HUES6 (cell line): ENCODE data around the gene PSMA6.
"Not testable (repeated sequence)": the region's sequence is repeated elsewhere in the genome, so short reads cannot be mapped to it uniquely, and the experiment has no call there.

Experiments
- H3K27ac ChIP-seq: 2 replicates; pipeline ENCODE4 v1.7.0; 2013; ENCODE audit warnings: low read depth, mild to moderate bottlenecking, low read length, inconsistent platforms
- H3K27me3 ChIP-seq: 2 replicates; pipeline ENCODE4 v1.6.1; 2013; ENCODE audit warnings: low read length; ENCODE audit not compliant: control insufficient read depth, insufficient read depth
- H3K36me3 ChIP-seq: 2 replicates; pipeline ENCODE4 v1.6.1; 2013; ENCODE audit warnings: low read length; ENCODE audit not compliant: control insufficient read depth, insufficient read depth
- H3K4me1 ChIP-seq: 2 replicates; pipeline ENCODE4 v1.6.1; 2013; ENCODE audit warnings: low read length; ENCODE audit not compliant: control insufficient read depth, insufficient read depth
- H3K4me3 ChIP-seq: 2 replicates; pipeline ENCODE4 v1.5.1; 2013; ENCODE audit warnings: low read depth, low read length
- H3K9ac ChIP-seq: one replicate; pipeline ENCODE4 v1.6.1; 2013; ENCODE audit warnings: mild to moderate bottlenecking, low read length
- H3K9me3 ChIP-seq: 2 replicates; pipeline ENCODE4 v1.6.1; 2013; ENCODE audit warnings: low read depth, low read length; ENCODE audit not compliant: control insufficient read depth, insufficient read depth

PSMA6 gene

GRCh38 chr14:35299708-35300107, 7.5 kb downstream of the PSMA6 start:
- Histone ChIP-seq H3K27ac (no peak overlapping the region), H3K9me3 (no peaks in the 10 kb centered on the region), H3K4me1 (no peaks in the 10 kb centered on the region; the same call in 1 of the 2 replicates), H3K36me3 (peaks cover 4% of the 10 kb centered on the region), H3K9ac (no peak overlapping the region), H3K4me3 (no peak overlapping the region), H3K27me3 (no peaks in the 10 kb centered on the region)

DNA sequence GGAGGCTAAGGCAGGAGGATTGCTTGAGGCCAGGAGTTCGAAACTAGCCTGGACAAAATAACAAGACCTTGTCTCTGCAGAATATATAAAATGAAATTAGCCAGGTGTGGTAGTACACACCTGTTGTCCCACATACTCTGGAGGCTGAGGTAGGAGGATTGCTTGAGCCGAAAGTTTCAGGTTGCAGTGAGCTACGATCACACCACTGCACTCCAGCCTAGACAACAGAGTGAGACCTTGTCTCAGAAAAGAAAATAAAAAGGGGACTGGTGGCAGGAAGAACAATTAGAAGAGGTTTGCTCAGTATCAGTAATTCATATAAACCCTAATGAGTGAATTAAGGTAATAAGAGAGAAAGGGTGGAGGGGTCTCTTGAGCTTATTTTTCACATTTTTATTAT, 8.0 kb downstream of the PSMA6 start:
- H3K4me1 ChIP-seq: no peaks in the 10 kb centered on the region; the same call in 1 of the 2 replicates
- H3K4me3 ChIP-seq: no peak overlapping the region
- no peak overlapping the region for H3K27ac ChIP-seq
- H3K9me3 ChIP-seq: no peaks in the 10 kb centered on the region
- no peaks in the 10 kb centered on the region for H3K27me3 ChIP-seq
- peaks cover 4% of the 10 kb centered on the region for H3K36me3 ChIP-seq
- no peak overlapping the region for H3K9ac ChIP-seq

DNA sequence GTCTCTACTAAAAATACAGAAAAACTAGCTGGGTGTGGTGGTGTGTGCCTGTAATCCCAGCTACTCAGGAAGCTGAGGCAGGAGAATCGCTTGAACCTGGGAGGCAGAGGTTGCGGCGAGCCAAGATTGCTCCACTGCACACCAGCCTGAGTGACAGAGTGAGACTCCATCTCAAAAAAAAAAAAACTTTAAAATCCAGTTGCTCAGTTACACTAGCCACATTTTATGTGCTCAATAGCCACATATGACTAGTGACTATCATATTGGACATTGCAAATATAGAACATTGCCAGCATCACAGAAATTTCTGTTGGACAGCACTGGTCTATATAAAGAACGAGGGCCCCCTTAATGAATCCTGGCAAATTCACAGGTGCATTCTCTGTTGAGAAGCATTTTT, 9.2 kb downstream of the PSMA6 start:
- not testable (repeated sequence) for H3K4me1 ChIP-seq

DNA sequence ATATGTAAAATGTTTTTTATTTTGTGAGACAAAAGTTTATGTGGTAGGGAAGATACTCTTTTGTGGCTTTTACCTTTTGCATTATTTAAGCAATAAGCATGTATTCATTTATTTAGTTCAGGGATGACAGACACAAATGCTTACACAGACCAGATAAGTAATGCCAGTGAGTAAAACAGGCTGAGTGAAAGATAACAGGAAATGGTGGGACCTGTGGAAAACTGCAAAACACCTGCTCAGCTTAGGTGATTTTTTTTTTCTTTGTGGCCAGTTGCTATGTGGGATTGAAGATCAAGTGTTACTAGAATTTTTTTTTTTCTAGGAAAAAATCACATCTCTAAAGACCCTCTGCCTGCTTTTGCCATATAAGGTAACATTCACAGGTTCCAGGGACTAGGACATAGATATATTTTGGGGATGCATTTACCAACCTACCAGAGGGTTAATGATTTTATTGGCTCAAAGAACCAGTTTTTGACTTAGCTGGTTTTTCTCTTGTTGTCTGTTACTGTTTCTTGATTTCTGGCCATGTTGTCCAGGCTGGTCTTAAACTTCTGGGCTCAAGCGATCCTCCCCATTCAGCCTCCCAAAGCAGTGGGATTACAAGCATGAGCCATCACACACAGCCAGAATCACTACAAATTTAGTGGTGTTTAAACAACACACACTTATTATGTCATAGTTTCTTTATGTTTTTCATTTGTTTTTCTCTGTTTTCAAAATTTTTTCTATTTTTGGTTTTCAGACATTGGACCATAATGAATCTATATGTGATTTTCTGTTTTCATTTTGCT, 9.8 kb downstream of the PSMA6 start:
- no peaks in the 10 kb centered on the region; the same call in 1 of the 2 replicates for H3K4me1 ChIP-seq
- no peaks in the 10 kb centered on the region for H3K27me3 ChIP-seq
- H3K4me3 ChIP-seq: no peak overlapping the region
- peaks cover 7% of the 10 kb centered on the region for H3K36me3 ChIP-seq
- H3K9ac ChIP-seq: no peak overlapping the region
- no peaks in the 10 kb centered on the region for H3K9me3 ChIP-seq
- H3K27ac ChIP-seq: peak overlapping the region; percentile 57; the same call in 1 of the 2 replicates

More for the DNA sequence above, 9.2 kb downstream of the PSMA6 start:
- H3K4me3 ChIP-seq, H3K27ac ChIP-seq, H3K9ac ChIP-seq, H3K27me3 ChIP-seq, H3K36me3 ChIP-seq, H3K9me3 ChIP-seq: not testable (repeated sequence)

DNA sequence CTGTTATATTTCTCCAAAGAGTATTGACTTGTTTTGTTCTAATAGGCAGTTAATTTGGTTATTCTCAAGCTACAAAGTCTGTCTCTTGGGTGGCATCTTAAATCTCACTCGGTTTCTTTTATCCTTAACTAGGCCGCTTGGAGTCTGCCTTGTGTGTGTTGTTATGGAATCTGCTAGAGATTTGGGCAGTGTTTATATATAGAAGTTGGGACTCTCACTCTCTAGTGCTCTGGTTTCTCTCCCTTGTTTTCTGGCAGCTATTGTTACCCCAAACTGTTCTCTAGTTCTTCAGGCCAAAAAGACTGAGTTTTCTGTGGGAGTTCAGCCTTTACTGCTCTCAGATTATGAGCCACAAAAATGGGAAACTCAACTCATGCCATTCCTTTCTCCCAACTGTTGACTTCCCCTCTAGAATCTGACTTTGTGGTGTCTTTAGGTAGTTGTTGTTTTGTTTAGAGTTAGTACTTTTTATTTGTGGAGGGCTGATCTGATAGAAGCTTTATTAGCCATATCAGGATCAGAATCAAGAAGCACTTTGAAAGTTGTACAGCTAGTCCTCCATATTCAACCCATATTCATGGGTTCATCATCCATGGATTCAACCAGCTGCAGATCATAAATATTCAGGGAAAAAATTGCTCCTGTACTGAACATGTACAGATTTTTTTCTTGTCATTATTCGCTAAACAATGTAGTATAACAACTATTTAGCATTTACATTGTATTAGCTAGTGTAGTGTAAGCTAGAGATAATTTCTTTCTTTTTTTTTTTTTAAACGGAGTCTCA, 11.2 kb downstream of the PSMA6 start:
- no peaks in the 10 kb centered on the region for H3K9me3 ChIP-seq
- no peak overlapping the region for H3K4me3 ChIP-seq
- H3K27ac ChIP-seq: no peak overlapping the region
- H3K9ac ChIP-seq: no peak overlapping the region
- no peaks in the 10 kb centered on the region for H3K4me1 ChIP-seq
- H3K36me3 ChIP-seq: peaks cover 16% of the 10 kb centered on the region
- no peaks in the 10 kb centered on the region for H3K27me3 ChIP-seq

DNA sequence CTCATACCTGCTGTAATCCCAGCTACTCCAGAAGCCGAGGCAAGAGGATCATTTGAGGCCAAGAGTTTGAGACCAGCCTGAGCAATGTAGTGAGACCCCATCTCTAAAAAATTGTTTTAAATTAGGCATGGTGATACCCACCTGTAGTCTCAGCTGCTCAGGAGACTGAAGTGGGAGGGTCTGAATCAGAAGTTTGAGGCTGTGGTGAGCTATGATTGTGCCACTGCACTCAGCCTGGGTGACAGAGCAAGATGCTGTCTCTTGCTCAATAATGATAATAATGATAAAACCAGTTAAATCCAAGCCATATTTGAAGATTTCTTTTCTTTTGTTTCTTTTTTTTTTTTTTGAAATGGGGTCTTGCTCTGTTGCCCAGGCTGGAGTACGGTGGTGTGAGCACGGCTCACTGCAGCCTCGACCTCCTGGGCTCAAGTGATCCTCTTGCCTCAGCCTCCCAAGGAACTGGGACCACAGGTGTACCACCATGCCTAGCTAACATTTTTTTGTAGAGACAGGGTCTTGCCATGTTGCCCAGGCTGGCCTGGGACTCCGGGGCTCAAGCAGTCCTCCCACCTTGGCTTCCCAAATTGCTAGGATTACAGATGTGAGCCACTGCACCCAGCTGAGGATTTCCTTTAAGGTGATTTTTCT, 12.8 kb downstream of the PSMA6 start:
- Histone ChIP-seq H3K36me3 (peaks cover 32% of the 10 kb centered on the region), H3K4me1 (no peaks in the 10 kb centered on the region), H3K27me3 (no peaks in the 10 kb centered on the region), H3K4me3 (no peak overlapping the region), H3K9ac (no peak overlapping the region), H3K27ac (no peak overlapping the region), H3K9me3 (no peaks in the 10 kb centered on the region)

GRCh38 chr14:35305633-35306032, 13.5 kb downstream of the PSMA6 start:
- no peaks in the 10 kb centered on the region for H3K4me1 ChIP-seq
- H3K9me3 ChIP-seq: no peaks in the 10 kb centered on the region
- H3K36me3 ChIP-seq: peaks cover 39% of the 10 kb centered on the region
- no peak overlapping the region for H3K9ac ChIP-seq
- H3K27ac ChIP-seq: no peak overlapping the region
- H3K27me3 ChIP-seq: no peaks in the 10 kb centered on the region
- no peak overlapping the region for H3K4me3 ChIP-seq

GRCh38 chr14:35306114-35306513, 13.9 kb downstream of the PSMA6 start:
- Histone ChIP-seq H3K27me3 (no peaks in the 10 kb centered on the region), H3K27ac (no peak overlapping the region), H3K4me1 (no peaks in the 10 kb centered on the region), H3K4me3 (no peak overlapping the region), H3K9ac (no peak overlapping the region), H3K9me3 (no peaks in the 10 kb centered on the region), H3K36me3 (peaks cover 43% of the 10 kb centered on the region)

DNA sequence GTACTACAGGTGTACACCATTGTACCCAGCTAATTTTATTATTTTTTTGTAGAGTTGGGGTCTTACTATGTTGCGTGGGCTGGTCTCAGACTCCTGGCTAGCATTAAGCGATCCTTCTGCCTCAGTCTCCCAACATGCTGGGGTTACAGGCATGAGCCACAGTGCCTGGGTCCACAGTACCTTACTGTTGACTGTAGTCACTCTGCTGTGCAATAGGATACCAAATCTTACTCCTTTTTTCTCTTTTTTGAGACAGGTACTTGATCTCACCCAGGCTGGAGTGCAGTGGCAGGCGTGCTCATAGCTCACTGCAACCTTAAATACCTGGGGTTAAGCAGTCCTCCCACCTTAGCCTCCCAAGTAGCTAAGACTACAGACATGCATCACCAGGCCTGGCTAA, 25.6 kb downstream of the PSMA6 start:
- Histone ChIP-seq H3K27me3 (no peaks in the 10 kb centered on the region), H3K4me3 (no peak overlapping the region), H3K9me3 (no peaks in the 10 kb centered on the region), H3K27ac (no peak overlapping the region), H3K4me1 (no peaks in the 10 kb centered on the region), H3K36me3 (peaks cover 53% of the 10 kb centered on the region), H3K9ac (no peak overlapping the region)

GRCh38 chr14:35319509-35319908, 27.3 kb downstream of the PSMA6 start:
- Histone ChIP-seq H3K9me3 (no peaks in the 10 kb centered on the region), H3K9ac (no peak overlapping the region), H3K36me3 (peaks cover 37% of the 10 kb centered on the region), H3K4me3 (no peak overlapping the region), H3K27ac (no peak overlapping the region), H3K4me1 (no peaks in the 10 kb centered on the region), H3K27me3 (no peaks in the 10 kb centered on the region)

- Histone ChIP-seq H3K36me3 (peaks cover 27% of the 10 kb centered on the region), H3K27me3 (no peaks in the 10 kb centered on the region), H3K9ac (no peak overlapping the region), H3K27ac (no peak overlapping the region), H3K4me3 (no peak overlapping the region), H3K9me3 (no peaks in the 10 kb centered on the region), H3K4me1 (no peaks in the 10 kb centered on the region)
Observed at GRCh38 chr14:35320472-35320871, 28.3 kb downstream of the PSMA6 start.
